ENCODE measurements around the gene PLCL2.

Gene PLCL2

DNA sequence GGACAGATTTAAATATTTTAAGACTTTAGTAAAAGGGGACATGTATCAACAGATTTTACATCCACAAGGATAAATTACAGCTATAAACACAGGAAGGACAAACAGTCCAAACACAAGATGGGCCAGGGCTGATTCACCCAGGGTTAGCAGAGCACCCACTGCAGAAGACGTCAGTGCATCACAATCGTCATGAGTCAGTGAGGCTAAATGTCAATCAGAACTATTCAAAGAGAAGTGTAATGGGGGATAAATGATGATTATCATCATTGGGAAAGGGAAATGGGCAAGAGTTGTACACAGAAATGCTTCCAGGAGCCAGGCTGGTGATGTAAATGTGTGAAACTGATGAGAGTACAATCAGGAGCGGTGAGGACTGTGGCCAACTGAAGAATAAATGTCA lies 226.8 kb downstream of the PLCL2 start:
- Histone ChIP-seq H3K36me3 (ENCODE audit: control insufficient read depth, insufficient read depth, low read length) (no peaks in the 10 kb centered on the region), H3K27me3 (replicated peaks; ENCODE audit: control insufficient read depth, insufficient read depth, low read length) (no peaks in the 10 kb centered on the region), H3K4me3 (replicated peaks; ENCODE audit: low read depth, low read length) (no peak overlapping the region)
- DNase-seq (ENCODE audit: extremely low read depth, insufficient read length): no peak
- TF ChIP-seq, protein P1, sequence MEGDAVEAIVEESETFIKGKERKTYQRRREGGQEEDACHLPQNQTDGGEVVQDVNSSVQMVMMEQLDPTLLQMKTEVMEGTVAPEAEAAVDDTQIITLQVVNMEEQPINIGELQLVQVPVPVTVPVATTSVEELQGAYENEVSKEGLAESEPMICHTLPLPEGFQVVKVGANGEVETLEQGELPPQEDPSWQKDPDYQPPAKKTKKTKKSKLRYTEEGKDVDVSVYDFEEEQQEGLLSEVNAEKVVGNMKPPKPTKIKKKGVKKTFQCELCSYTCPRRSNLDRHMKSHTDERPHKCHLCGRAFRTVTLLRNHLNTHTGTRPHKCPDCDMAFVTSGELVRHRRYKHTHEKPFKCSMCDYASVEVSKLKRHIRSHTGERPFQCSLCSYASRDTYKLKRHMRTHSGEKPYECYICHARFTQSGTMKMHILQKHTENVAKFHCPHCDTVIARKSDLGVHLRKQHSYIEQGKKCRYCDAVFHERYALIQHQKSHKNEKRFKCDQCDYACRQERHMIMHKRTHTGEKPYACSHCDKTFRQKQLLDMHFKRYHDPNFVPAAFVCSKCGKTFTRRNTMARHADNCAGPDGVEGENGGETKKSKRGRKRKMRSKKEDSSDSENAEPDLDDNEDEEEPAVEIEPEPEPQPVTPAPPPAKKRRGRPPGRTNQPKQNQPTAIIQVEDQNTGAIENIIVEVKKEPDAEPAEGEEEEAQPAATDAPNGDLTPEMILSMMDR (IDR thresholded peaks at IDR 0.05; ENCODE audit: insufficient read depth, low read length, poor library complexity, severe bottlenecking): no peak

DNA sequence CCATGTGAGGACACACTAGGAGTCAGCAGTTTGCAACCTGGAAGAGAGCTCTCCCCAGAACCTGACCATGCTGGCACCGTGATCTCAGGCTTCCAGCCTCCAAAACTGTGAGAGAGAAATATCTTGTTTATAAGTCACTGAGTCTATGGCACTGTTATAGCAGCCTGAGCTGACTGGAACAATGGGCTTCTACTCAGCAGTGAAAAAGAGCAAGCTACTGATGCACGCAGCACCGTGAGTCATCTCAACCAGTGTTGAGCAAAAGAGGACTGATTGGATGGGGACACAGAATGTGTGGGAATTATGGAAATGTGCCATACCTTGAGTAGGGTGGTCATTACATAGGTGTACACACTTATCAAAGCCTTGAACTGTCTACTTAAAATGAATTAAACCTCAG lies 230.4 kb downstream of the PLCL2 start:
- Histone ChIP-seq H3K36me3 (ENCODE audit: control insufficient read depth, insufficient read depth, low read length) (no peaks in the 10 kb centered on the region), H3K4me3 (replicated peaks; ENCODE audit: low read depth, low read length) (no peak overlapping the region), H3K27me3 (replicated peaks; ENCODE audit: control insufficient read depth, insufficient read depth, low read length) (no peaks in the 10 kb centered on the region)
- no peak for DNase-seq (ENCODE audit: extremely low read depth, insufficient read length)
- TF ChIP-seq, protein P1 (IDR thresholded peaks at IDR 0.05; ENCODE audit: insufficient read depth, low read length, poor library complexity, severe bottlenecking): no peak

DNA sequence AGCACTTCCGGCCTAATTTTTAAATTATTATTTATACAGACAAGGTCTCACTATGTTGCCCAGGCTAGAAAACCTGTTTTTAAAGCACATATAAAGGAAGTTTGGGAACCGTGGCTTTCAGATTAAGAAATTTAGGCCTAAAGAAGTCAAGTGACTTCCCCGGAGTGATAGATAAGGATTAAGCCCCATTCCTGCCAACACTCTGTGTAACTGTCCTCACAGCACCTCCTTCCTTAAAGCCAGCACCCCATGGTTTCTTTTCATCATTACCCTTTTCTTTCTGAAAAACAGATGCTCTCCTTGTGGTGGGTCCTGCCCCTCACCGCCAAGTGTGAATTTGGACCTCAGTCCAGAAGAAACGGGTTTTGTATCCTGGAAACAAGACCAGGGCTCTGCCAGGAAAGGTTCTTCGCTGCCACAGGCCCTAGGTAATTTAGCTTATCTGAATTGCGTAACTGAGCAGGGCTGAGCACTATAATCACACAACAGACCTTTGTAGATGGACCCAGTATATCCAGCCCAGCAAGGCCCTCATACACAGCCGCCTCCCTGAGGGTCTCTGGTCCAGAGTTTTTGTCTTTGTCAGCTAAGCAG lies 231.3 kb downstream of the PLCL2 start:
- Histone ChIP-seq H3K4me3 (replicated peaks; ENCODE audit: low read depth, low read length) (no peak overlapping the region), H3K36me3 (ENCODE audit: control insufficient read depth, insufficient read depth, low read length) (no peaks in the 10 kb centered on the region), H3K27me3 (replicated peaks; ENCODE audit: control insufficient read depth, insufficient read depth, low read length) (no peaks in the 10 kb centered on the region)
- no peak for DNase-seq (ENCODE audit: extremely low read depth, insufficient read length)
- TF ChIP-seq, protein P1 (IDR thresholded peaks at IDR 0.05; ENCODE audit: insufficient read depth, low read length, poor library complexity, severe bottlenecking): no peak

DNA sequence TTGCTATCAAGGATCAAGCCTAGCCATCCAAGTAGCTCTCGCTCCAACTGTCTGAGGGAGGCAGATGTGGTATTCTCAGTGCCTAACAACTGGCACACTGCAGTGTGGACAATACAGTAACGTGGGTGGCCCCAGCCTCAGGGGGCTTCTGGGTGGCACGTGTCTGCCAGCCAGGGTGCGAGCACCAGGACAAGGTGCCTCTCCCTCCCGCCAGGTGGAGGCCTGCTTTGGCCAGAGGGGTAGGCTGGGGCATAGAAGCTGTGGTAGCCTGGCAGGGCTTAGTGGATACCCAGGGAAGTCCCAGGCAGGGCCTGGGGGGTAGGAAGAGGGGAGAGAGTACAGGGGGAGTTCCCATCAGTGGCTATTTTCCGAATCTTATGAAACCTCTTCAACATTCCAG lies 234.0 kb downstream of the PLCL2 start:
- DNase-seq (ENCODE audit: extremely low read depth, insufficient read length): no peak
- Histone ChIP-seq H3K4me3 (replicated peaks; ENCODE audit: low read depth, low read length) (no peak overlapping the region), H3K27me3 (replicated peaks; ENCODE audit: control insufficient read depth, insufficient read depth, low read length) (no peaks in the 10 kb centered on the region), H3K36me3 (ENCODE audit: control insufficient read depth, insufficient read depth, low read length) (no peaks in the 10 kb centered on the region)
- TF ChIP-seq, protein P1 (IDR thresholded peaks at IDR 0.05; ENCODE audit: insufficient read depth, low read length, poor library complexity, severe bottlenecking): no peak

DNA sequence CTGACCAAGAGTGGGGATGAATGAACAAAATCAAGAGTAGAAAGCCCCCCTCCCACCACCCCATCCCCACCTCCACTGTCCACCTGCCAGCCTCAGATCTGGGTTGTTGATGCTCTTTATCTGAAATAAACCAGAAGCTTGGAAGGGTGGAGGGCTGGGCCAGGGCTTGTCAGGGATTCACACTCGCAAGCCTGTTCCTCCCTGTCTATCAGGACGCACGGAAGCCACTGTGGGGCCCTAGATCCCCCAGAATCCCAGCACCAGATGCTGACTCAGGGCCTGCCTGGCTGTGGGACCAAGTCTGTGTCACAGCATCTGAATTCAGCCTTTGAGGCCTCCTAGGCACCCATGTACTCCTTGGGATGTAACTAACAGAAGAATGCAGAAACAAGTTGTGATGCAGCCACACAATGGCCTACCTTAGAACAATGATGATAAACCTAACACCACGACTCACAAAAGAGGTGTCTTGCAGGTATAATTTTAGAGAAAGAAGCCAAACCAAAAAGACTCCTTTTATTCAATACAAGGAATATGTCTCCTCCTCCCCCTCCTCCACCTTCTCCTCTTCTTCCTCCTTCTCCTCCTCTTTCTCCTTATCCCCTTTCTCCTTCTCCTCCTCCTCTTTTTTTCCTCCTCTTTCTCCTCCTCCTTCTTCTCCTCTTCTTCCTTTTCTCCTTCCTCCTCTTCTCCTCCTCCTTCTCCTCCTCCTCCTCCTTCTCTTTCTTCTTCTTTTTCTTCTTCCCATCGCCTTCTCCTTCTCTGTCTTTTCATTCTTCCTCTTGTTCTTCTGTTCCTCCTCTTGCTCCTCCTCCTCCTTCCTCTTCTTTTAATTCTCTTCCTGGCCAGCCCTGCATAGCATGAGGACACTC lies 234.7 kb downstream of the PLCL2 start:
- H3K27me3 ChIP-seq (replicated peaks; ENCODE audit: control insufficient read depth, insufficient read depth, low read length): no peaks in the 10 kb centered on the region
- no peak for DNase-seq (ENCODE audit: extremely low read depth, insufficient read length)
- no peaks in the 10 kb centered on the region for H3K36me3 ChIP-seq (ENCODE audit: control insufficient read depth, insufficient read depth, low read length)
- H3K4me3 ChIP-seq (replicated peaks; ENCODE audit: low read depth, low read length): no peak overlapping the region
- TF ChIP-seq, protein P1 (IDR thresholded peaks at IDR 0.05; ENCODE audit: insufficient read depth, low read length, poor library complexity, severe bottlenecking): no peak

Measured in GM06990 (cell line).